ENCODE measurements around the gene C1orf52. TPM values are rescaled to one million over a fixed set of nuclear protein-coding genes. Genes with fewer than 3 reads are reported as not detected.
A peak's percentile ranks its signal among the peaks of the same experiment; 100 is the strongest.

Gene C1orf52
- polyA plus RNA-seq, 4 donors = 37.9 to 49.9 (median 41.3) TPM

GRCh38 chr1:85201340-85202091, 57.9 kb downstream of the C1orf52 start:
- DNase-seq (ENCODE audit: low read depth in 4 of 4, low spot score in 2 of 4) = peak in 3 of 4 donors; percentile 57 to 72 (median 61)

DNA sequence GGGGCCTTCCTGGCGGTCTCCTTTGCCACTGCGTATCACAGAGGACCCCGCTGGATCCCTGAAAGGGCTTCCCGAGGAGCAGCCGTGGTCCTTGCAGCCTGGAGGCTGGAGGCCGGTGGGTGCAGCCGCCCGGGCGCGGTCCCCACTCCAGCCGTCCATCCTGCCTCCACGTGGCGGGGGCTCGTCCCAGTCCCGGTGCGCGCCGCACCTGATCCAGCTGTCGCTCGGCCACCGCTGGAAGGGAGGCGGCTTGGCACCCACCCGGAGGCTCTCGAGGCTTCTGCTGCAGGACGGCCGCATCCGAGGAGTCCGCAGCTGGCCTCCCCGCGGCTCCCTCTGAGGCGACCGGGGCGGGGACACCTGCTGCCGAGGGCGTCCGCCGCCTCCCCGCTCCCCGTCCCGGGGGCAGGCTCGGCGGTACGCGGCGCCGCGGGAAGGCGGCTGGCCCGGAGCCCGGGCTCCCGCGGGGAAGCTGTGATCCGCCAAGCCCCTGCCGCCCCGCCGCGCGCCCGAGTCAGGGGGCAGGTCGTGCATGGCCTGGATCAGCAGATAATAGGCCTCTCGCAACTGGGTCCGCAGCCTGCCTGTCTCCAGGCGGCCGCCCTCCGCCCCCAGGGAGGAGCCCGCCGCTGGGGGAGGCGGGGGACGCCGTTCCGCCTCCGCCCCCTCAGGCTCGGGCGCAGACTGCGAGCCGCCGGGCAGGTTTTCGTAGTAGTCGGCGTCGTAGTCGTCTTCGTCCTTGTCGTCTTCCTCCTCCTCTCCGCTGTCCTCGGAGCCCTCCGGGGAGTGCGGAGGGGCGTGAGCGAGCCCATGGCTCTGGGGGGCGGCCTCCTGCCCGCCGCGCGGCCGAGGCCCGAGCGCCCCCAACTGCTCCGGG, 58.8 kb downstream of the C1orf52 start, which contains the start of gene SYDE2:
TSS of gene SYDE2 (minus strand) at position 554 of the 877 bp plus-strand sequence. CDS start at position 534, 20 bp downstream.
- peak in 2 of 4 donors; percentile 41 to 58 for DNase-seq (ENCODE audit: low read depth in 4 of 4, low spot score in 2 of 4)

Other genes with a start within 250 kb of the C1orf52 start
- 10 to 100 TPM in 2 of 4 donors, 1 to 10 TPM in 2; 6.0 to 15.6 (median 9.6) TPM for gene MCOLN3, start 211.2 kb downstream of the C1orf52 start, polyA plus RNA-seq (ENCODE audit: insufficient read length in 4 of 4)
- gene SYDE2, start 58.6 kb downstream of the C1orf52 start, polyA plus RNA-seq (ENCODE audit: insufficient read length in 4 of 4) = 10 to 100 TPM in 2 of 4 donors, 1 to 10 TPM in 2; 9.0 to 11.6 (median 9.9) TPM
- 10 to 100 TPM; 21.4 to 23.6 (median 22.9) TPM for gene BCL10, start 17.0 kb upstream of the C1orf52 start, polyA plus RNA-seq (ENCODE audit: insufficient read length in 4 of 4)
- gene DDAH1, start 205.5 kb upstream of the C1orf52 start, polyA plus RNA-seq (ENCODE audit: insufficient read length in 4 of 4) = 100 to 1,000 TPM; 117 to 127 (median 120) TPM